Measurements from ENCODE around the gene EXD2. TPM values are rescaled to one million over a fixed set of nuclear protein-coding genes. Genes with fewer than 3 reads are reported as not detected.
"Not testable (repeated sequence)": the region's sequence is repeated elsewhere in the genome, so short reads cannot be mapped to it uniquely, and the experiment has no call there.

EXD2 gene
- total RNA-seq, 4 donors from 2014 or later, result 13.7 to 19.7 (median 16.5) TPM

- intact Hi-C loops (cut with DNase I; ENCODE audit: low total_unique reads), result no loop called here
- Histone ChIP-seq H3K4me1 (peaks cover 0 to 12% of the 10 kb centered on the region in 2 donors), H3K36me3 (no peaks in the 10 kb centered on the region), H3K4me3 (no peak overlapping the region), H3K27me3 (no peaks in the 10 kb centered on the region), H3K27ac (peak overlapping the region; percentile 51 to 63 (median 58)), H3K9me3 (no peaks in the 10 kb centered on the region)
- in situ Hi-C loops (cut with MboI; ENCODE audit: low sequenced_read_pairs in 4 of 4), result no loop called here
- DNase-seq, result no peak
- TF ChIP-seq POLR2A (IDR thresholded peaks at IDR 0.05), result no peak
- TF ChIP-seq, protein P1, sequence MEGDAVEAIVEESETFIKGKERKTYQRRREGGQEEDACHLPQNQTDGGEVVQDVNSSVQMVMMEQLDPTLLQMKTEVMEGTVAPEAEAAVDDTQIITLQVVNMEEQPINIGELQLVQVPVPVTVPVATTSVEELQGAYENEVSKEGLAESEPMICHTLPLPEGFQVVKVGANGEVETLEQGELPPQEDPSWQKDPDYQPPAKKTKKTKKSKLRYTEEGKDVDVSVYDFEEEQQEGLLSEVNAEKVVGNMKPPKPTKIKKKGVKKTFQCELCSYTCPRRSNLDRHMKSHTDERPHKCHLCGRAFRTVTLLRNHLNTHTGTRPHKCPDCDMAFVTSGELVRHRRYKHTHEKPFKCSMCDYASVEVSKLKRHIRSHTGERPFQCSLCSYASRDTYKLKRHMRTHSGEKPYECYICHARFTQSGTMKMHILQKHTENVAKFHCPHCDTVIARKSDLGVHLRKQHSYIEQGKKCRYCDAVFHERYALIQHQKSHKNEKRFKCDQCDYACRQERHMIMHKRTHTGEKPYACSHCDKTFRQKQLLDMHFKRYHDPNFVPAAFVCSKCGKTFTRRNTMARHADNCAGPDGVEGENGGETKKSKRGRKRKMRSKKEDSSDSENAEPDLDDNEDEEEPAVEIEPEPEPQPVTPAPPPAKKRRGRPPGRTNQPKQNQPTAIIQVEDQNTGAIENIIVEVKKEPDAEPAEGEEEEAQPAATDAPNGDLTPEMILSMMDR (IDR thresholded peaks at IDR 0.05 in 4 of 5, conservative IDR thresholded peaks at IDR 0.05 in 1 of 5), result no peak
- no peak for ATAC-seq
Measured at GRCh38 chr14:69288956-69289705, 97.8 kb downstream of the EXD2 start.

GRCh38 chr14:69289811-69290520 lies 98.7 kb downstream of the EXD2 start:
- Histone ChIP-seq H3K36me3 (no peaks in the 10 kb centered on the region), H3K4me1 (peaks cover 0 to 12% of the 10 kb centered on the region in 2 donors), H3K4me3 (no peak overlapping the region), H3K27ac (peak overlapping the region; percentile 51 to 65 (median 58)), H3K9me3 (no peaks in the 10 kb centered on the region), H3K27me3 (no peaks in the 10 kb centered on the region)
- in situ Hi-C loops (cut with MboI; ENCODE audit: low sequenced_read_pairs in 4 of 4) (no loop called here), intact Hi-C loops (cut with DNase I; ENCODE audit: low total_unique reads) (no loop called here)
- peak in 1 of 2 donors; percentile 4 for DNase-seq
- peak; percentile 39 to 43 for ATAC-seq
- TF ChIP-seq POLR2A (IDR thresholded peaks at IDR 0.05), result no peak
- TF ChIP-seq, protein P1 (IDR thresholded peaks at IDR 0.05 in 4 of 5, conservative IDR thresholded peaks at IDR 0.05 in 1 of 5), result no peak

DNA sequence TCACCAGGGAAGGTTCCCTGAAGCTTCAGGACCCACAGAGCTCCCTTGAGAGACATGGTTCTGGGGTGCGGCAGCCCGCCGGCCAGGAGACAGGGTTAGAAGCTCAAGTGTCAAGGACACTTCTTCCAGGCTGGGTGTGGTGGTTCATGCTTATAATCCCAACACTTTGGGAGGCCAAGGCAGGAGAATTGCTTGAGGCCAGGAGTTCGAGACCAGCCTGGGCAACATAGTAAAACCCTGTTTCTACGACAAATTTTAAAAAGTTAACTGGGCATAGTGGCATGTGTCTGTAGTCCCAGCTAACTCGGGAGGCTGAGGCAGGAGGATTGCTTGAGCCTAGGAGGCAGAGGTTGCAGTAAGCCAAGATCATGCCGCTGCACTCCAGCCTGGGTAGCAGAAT lies 99.6 kb downstream of the EXD2 start:
- intact Hi-C loops (cut with DNase I; ENCODE audit: low total_unique reads); H3K36me3 ChIP-seq: not testable (repeated sequence)
- H3K4me1 ChIP-seq, result peaks cover 0 to 12% of the 10 kb centered on the region in 2 donors

DNA sequence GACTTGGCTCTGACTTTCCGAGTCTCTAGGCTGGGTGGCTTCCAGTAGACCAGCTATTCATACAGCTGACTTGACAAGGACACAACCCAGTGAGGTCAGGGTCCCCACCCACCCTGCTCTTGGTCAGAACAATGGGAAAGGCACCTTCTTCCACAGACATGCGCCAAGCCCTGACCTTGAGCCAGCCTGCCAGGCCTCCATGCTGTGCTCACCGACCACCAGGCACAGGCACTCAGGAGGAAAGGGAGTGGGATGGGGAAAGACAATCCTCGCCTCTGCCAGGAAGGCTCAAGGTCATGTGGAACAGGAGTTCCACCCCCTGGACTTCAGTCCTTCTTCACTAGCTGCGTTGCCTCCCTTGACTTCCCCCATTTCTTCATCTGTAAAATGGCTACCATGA lies 100.1 kb downstream of the EXD2 start:
- H3K9me3 ChIP-seq, result no peaks in the 10 kb centered on the region
- no peak for TF ChIP-seq POLR2A (IDR thresholded peaks at IDR 0.05)
- TF ChIP-seq, protein P1 (IDR thresholded peaks at IDR 0.05 in 4 of 5, conservative IDR thresholded peaks at IDR 0.05 in 1 of 5), result no peak
- ATAC-seq (no peak), DNase-seq (no peak)
- in situ Hi-C loops (cut with MboI; ENCODE audit: low sequenced_read_pairs in 4 of 4) (no loop called here), intact Hi-C loops (cut with DNase I; ENCODE audit: low total_unique reads) (no loop called here)
- H3K4me1 ChIP-seq, result peaks cover 0 to 12% of the 10 kb centered on the region in 2 donors
- no peaks in the 10 kb centered on the region for H3K27me3 ChIP-seq
- no peak overlapping the region for H3K4me3 ChIP-seq
- peak overlapping the region in 2 of 4 donors; percentile 50 to 63 for H3K27ac ChIP-seq
- no peaks in the 10 kb centered on the region for H3K36me3 ChIP-seq

More for the DNA sequence above, 99.6 kb downstream of the EXD2 start:
- H3K4me3 ChIP-seq; H3K27me3 ChIP-seq; ATAC-seq; H3K9me3 ChIP-seq; in situ Hi-C loops (cut with MboI; ENCODE audit: low sequenced_read_pairs in 4 of 4); DNase-seq: not testable (repeated sequence)
- peak overlapping the region; percentile 26 to 65 (median 56) for H3K27ac ChIP-seq

GRCh38 chr14:69291891-69292561 lies 100.7 kb downstream of the EXD2 start:
- no peaks in the 10 kb centered on the region for H3K27me3 ChIP-seq
- H3K36me3 ChIP-seq, result no peaks in the 10 kb centered on the region
- H3K4me1 ChIP-seq, result peaks cover 0 to 12% of the 10 kb centered on the region in 2 donors
- in situ Hi-C loops (cut with MboI; ENCODE audit: low sequenced_read_pairs in 4 of 4), result no loop called here
- H3K9me3 ChIP-seq, result no peaks in the 10 kb centered on the region
- no peak for ATAC-seq
- H3K27ac ChIP-seq, result peak overlapping the region in 2 of 4 donors; percentile 50 to 63
- no peak for TF ChIP-seq POLR2A (IDR thresholded peaks at IDR 0.05)
- TF ChIP-seq, protein P1 (IDR thresholded peaks at IDR 0.05 in 4 of 5, conservative IDR thresholded peaks at IDR 0.05 in 1 of 5), result no peak
- no peak for DNase-seq
- H3K4me3 ChIP-seq, result no peak overlapping the region
- intact Hi-C loops (cut with DNase I; ENCODE audit: low total_unique reads), result no loop called here
